NB4 (cell line): ENCODE results near the gene C22orf31.

Experiments used
- MYC ChIP-seq: IDR thresholded peaks from 2 replicates; pipeline ENCODE4 v1.6.1; 2011; ENCODE audit warnings: low read depth, low read length
- POLR2A ChIP-seq: IDR thresholded peaks from 2 replicates; pipeline ENCODE4 v1.6.1; 2011; ENCODE audit warnings: mild to moderate bottlenecking; ENCODE audit not compliant: insufficient read length; ENCODE audit errors: extremely low read depth
- TF ChIP-seq, protein P1 (sequence below): IDR thresholded peaks from one replicate; pipeline ENCODE4 v1.5.1; 2012; ENCODE audit warnings: low read depth, low read length
- TF ChIP-seq, protein P2 (sequence below): IDR thresholded peaks from 2 replicates; pipeline ENCODE4 v1.6.1; 2011; ENCODE audit warnings: low read depth, low read length

- TF ChIP-seq, protein P1, sequence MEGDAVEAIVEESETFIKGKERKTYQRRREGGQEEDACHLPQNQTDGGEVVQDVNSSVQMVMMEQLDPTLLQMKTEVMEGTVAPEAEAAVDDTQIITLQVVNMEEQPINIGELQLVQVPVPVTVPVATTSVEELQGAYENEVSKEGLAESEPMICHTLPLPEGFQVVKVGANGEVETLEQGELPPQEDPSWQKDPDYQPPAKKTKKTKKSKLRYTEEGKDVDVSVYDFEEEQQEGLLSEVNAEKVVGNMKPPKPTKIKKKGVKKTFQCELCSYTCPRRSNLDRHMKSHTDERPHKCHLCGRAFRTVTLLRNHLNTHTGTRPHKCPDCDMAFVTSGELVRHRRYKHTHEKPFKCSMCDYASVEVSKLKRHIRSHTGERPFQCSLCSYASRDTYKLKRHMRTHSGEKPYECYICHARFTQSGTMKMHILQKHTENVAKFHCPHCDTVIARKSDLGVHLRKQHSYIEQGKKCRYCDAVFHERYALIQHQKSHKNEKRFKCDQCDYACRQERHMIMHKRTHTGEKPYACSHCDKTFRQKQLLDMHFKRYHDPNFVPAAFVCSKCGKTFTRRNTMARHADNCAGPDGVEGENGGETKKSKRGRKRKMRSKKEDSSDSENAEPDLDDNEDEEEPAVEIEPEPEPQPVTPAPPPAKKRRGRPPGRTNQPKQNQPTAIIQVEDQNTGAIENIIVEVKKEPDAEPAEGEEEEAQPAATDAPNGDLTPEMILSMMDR, result no peak
- no peak for TF ChIP-seq POLR2A
- TF ChIP-seq MYC, result no peak
- TF ChIP-seq, protein P2, sequence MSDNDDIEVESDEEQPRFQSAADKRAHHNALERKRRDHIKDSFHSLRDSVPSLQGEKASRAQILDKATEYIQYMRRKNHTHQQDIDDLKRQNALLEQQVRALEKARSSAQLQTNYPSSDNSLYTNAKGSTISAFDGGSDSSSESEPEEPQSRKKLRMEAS, result no peak
Observed at GRCh38 chr22:29043906-29044575, 17.6 kb downstream of the C22orf31 start.
